Neural progenitor cell (in vitro differentiated cells): ENCODE measurements around the gene ZNF598. TPM values are rescaled to one million over a fixed set of nuclear protein-coding genes. Genes with fewer than 3 reads are reported as not detected.

ENCODE experiments used
- DNase-seq: peaks from one replicate; pipeline ENCODE4 v3.0.0-alpha.2; 2016; ENCODE audit warnings: low spot score
- H2AFZ ChIP-seq: fragments of 200-600 bp; sonication (generic); replicated peaks from 2 replicates; pipeline ENCODE4 v1.6.1; 2016; ENCODE audit warnings: antibody characterized with exemption
- H3F3A ChIP-seq: fragments of 200-600 bp; sonication (generic); 2 replicates; pipeline ENCODE4 v1.6.1; 2016; ENCODE audit warnings: antibody characterized with exemption, low read depth
- H3K27ac ChIP-seq: fragments of 200-600 bp; sonication (generic); 2 replicates; pipeline ENCODE4 v1.5.1; 2016; ENCODE audit warnings: mild to moderate bottlenecking
- H3K27me3 ChIP-seq: fragments of 200-600 bp; sonication (generic); 2 replicates; pipeline ENCODE4 v1.6.1; 2016; ENCODE audit warnings: mild to moderate bottlenecking, moderate library complexity
- H3K36me3 ChIP-seq: fragments of 200-600 bp; sonication (generic); 2 replicates; pipeline ENCODE4 v1.5.1; 2016
- H3K4me1 ChIP-seq: fragments of 200-600 bp; sonication (generic); 2 replicates; pipeline ENCODE4 v1.6.1; 2016; ENCODE audit warnings: mixed run types
- H3K4me2 ChIP-seq: fragments of 200-600 bp; sonication (generic); 2 replicates; pipeline ENCODE4 v1.6.1; 2016
- H3K4me3 ChIP-seq: fragments of 200-600 bp; sonication (generic); 2 replicates; pipeline ENCODE4 v1.5.1; 2016
- H3K79me2 ChIP-seq: fragments of 200-600 bp; sonication (generic); 2 replicates; pipeline ENCODE4 v1.6.1; 2016; ENCODE audit warnings: low read depth
- H3K9ac ChIP-seq: fragments of 200-600 bp; sonication (generic); 2 replicates; pipeline ENCODE4 v1.6.1; 2016
- H3K9me3 ChIP-seq: fragments of 200-600 bp; sonication (generic); 2 replicates; pipeline ENCODE4 v1.5.1; 2016; ENCODE audit warnings: low read depth
- H4K20me1 ChIP-seq: fragments of 200-600 bp; sonication (generic); 2 replicates; pipeline ENCODE4 v1.6.1; 2016; ENCODE audit warnings: low read depth
- H3K27ac Mint-ChIP-seq: 3 replicates; pipeline ENCODE4 v1.8.0; 2021; ENCODE audit warnings: mixed read lengths
- H3K27me3 Mint-ChIP-seq: 2 replicates; pipeline ENCODE4 v1.8.0; 2022; ENCODE audit warnings: low read depth, mild to moderate bottlenecking, inconsistent platforms, moderate library complexity, mixed read lengths; ENCODE audit not compliant: insufficient read depth
- H3K36me3 Mint-ChIP-seq: 3 replicates; pipeline ENCODE4 v1.8.0; 2021; ENCODE audit warnings: mixed read lengths
- H3K4me1 Mint-ChIP-seq: 3 replicates; pipeline ENCODE4 v1.8.0; 2021; ENCODE audit warnings: mixed read lengths
- H3K4me3 Mint-ChIP-seq: 3 replicates; pipeline ENCODE4 v1.8.0; 2021; ENCODE audit warnings: mild to moderate bottlenecking, moderate library complexity, mixed read lengths
- H3K9me3 Mint-ChIP-seq: 3 replicates; pipeline ENCODE4 v1.8.0; 2020; ENCODE audit warnings: mixed read lengths
- EZH2 ChIP-seq: fragments of 200-600 bp; sonication (generic); IDR thresholded peaks from 2 replicates; pipeline ENCODE4 v1.6.1; 2017; ENCODE audit warnings: antibody characterized with exemption, mild to moderate bottlenecking, moderate library complexity
- EZH2phosphoT487 ChIP-seq: fragments of 200-600 bp; sonication (generic); IDR thresholded peaks from 2 replicates; pipeline ENCODE4 v1.6.1; 2017; ENCODE audit warnings: antibody characterized with exemption
- total RNA-seq: library from RNA; depleted of rRNA; stranded (reverse); fragments of >200 nt; gene quantifications from 2 replicates; pipeline ENCODE4 v1.2.3, GENCODE V29; 2015; ENCODE audit warnings: low replicate concordance
- TF ChIP-seq, protein P1 (sequence below): fragments of 200-600 bp; sonication (generic); IDR thresholded peaks from 2 replicates; pipeline ENCODE4 v1.5.1; 2017; ENCODE audit warnings: antibody characterized with exemption, mild to moderate bottlenecking

The ZNF598 gene
- total RNA-seq, 1 donor from 2014 or later: 12.7 TPM

- H4K20me1 ChIP-seq: no peaks in the 10 kb centered on the region
- no peak overlapping the region for H2AFZ ChIP-seq
- no peak for DNase-seq
- no peaks in the 10 kb centered on the region for H3K36me3 Mint-ChIP-seq
- H3K27ac Mint-ChIP-seq: no peak overlapping the region
- no peak overlapping the region for H3K27ac ChIP-seq
- no peak overlapping the region for H3K4me2 ChIP-seq
- H3K4me3 Mint-ChIP-seq: no peak overlapping the region
- peaks cover 3% of the 10 kb centered on the region for H3K4me1 Mint-ChIP-seq
- H3K79me2 ChIP-seq: no peaks in the 10 kb centered on the region
- no peaks in the 10 kb centered on the region for H3K9me3 ChIP-seq
- no peak overlapping the region for H3K9ac ChIP-seq
- peaks cover 2% of the 10 kb centered on the region for H3K27me3 Mint-ChIP-seq
- no peaks in the 10 kb centered on the region for H3F3A ChIP-seq
- no peaks in the 10 kb centered on the region for H3K27me3 ChIP-seq
- no peaks in the 10 kb centered on the region for H3K9me3 Mint-ChIP-seq
- H3K4me1 ChIP-seq: peaks cover 6% of the 10 kb centered on the region
- no peak overlapping the region for H3K4me3 ChIP-seq
- no peaks in the 10 kb centered on the region for H3K36me3 ChIP-seq
- TF ChIP-seq, protein P1, sequence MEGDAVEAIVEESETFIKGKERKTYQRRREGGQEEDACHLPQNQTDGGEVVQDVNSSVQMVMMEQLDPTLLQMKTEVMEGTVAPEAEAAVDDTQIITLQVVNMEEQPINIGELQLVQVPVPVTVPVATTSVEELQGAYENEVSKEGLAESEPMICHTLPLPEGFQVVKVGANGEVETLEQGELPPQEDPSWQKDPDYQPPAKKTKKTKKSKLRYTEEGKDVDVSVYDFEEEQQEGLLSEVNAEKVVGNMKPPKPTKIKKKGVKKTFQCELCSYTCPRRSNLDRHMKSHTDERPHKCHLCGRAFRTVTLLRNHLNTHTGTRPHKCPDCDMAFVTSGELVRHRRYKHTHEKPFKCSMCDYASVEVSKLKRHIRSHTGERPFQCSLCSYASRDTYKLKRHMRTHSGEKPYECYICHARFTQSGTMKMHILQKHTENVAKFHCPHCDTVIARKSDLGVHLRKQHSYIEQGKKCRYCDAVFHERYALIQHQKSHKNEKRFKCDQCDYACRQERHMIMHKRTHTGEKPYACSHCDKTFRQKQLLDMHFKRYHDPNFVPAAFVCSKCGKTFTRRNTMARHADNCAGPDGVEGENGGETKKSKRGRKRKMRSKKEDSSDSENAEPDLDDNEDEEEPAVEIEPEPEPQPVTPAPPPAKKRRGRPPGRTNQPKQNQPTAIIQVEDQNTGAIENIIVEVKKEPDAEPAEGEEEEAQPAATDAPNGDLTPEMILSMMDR: no peak
- no peak for TF ChIP-seq EZH2
- no peak for TF ChIP-seq EZH2phosphoT487
Measured at GRCh38 chr16:2040041-2040786, 30.6 kb upstream of the ZNF598 start.

- H3K36me3 Mint-ChIP-seq: no peaks in the 10 kb centered on the region
- H3K4me3 ChIP-seq: no peak overlapping the region
- H3K9me3 ChIP-seq: no peaks in the 10 kb centered on the region
- H3K4me2 ChIP-seq: no peak overlapping the region
- peak overlapping the region; percentile 53 for H3K27ac Mint-ChIP-seq
- peaks cover 3% of the 10 kb centered on the region for H3K4me1 Mint-ChIP-seq
- peak overlapping the region; percentile 10 for H3K4me3 Mint-ChIP-seq
- TF ChIP-seq, protein P1: no peak
- TF ChIP-seq EZH2phosphoT487 (no peak), EZH2 (no peak)
- H3K9me3 Mint-ChIP-seq: no peaks in the 10 kb centered on the region
- no peaks in the 10 kb centered on the region for H3K36me3 ChIP-seq
- H3K27me3 ChIP-seq: no peaks in the 10 kb centered on the region
- DNase-seq: no peak
- H2AFZ ChIP-seq: no peak overlapping the region
- H3K27ac ChIP-seq: no peak overlapping the region
- no peaks in the 10 kb centered on the region for H3K79me2 ChIP-seq
- H3K27me3 Mint-ChIP-seq: peaks cover 2% of the 10 kb centered on the region
- no peaks in the 10 kb centered on the region for H3F3A ChIP-seq
- H3K9ac ChIP-seq: no peak overlapping the region
- no peaks in the 10 kb centered on the region for H4K20me1 ChIP-seq
- peaks cover 6% of the 10 kb centered on the region for H3K4me1 ChIP-seq
Measured at GRCh38 chr16:2039274-2040031, 29.8 kb upstream of the ZNF598 start.

- Histone ChIP-seq H4K20me1 (no peaks in the 10 kb centered on the region), H3K4me1 (peaks cover 6% of the 10 kb centered on the region), H3F3A (no peaks in the 10 kb centered on the region), H3K9ac (no peak overlapping the region), H3K9me3 (no peaks in the 10 kb centered on the region), H3K4me3 (no peak overlapping the region), H2AFZ (no peak overlapping the region), H3K79me2 (no peaks in the 10 kb centered on the region), H3K36me3 (no peaks in the 10 kb centered on the region), H3K27ac (no peak overlapping the region), H3K27me3 (no peaks in the 10 kb centered on the region), H3K4me2 (no peak overlapping the region)
- H3K4me1 Mint-ChIP-seq: peaks cover 3% of the 10 kb centered on the region
- H3K4me3 Mint-ChIP-seq: no peak overlapping the region
- H3K27me3 Mint-ChIP-seq: peaks cover 2% of the 10 kb centered on the region
- no peaks in the 10 kb centered on the region for H3K36me3 Mint-ChIP-seq
- peak overlapping the region; percentile 53 for H3K27ac Mint-ChIP-seq
- H3K9me3 Mint-ChIP-seq: no peaks in the 10 kb centered on the region
- TF ChIP-seq, protein P1: no peak
- TF ChIP-seq EZH2phosphoT487 (no peak), EZH2 (no peak)
- no peak for DNase-seq
Measured at GRCh38 chr16:2038382-2039231, 29.0 kb upstream of the ZNF598 start.
